SHP77 (cell line): ENCODE data around the gene DPYSL5.
"Not testable (repeated sequence)": the region's sequence is repeated elsewhere in the genome, so short reads cannot be mapped to it uniquely, and the experiment has no call there.

ENCODE experiments used
- DNase-seq, 2 experiments: peaks; one replicate each; lab custom pipeline; 2025; lab: John Stamatoyannopoulos, UW

The DPYSL5 gene

DNA sequence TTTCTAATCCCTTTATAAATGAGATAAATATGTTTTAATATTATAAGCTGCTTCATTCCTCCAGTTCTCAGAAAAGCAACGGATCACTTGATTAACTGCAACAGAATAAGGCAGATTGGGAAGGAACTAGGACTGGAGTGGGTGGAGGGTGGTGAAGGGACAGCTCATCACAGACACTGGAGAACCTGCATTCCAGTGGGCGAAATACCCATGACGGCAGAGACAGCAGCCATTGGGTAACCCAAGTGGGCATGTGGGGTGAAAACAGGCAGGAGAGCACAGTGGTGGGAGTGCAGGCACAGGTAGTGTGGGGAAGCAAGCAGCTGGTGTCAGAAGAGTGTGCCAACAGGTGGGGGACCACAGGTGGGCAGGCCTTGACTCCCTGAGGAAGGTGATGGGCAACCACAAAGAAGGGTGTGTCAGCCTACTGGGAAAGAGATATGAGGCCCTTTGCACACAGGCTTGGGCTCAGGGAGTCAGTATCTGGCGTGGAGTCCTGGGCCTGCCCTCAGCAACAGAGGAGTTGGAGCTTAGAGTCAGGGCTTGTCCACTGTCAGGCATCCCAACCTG, 27.2 kb downstream of the DPYSL5 start:
- no peak for DNase-seq

DNA sequence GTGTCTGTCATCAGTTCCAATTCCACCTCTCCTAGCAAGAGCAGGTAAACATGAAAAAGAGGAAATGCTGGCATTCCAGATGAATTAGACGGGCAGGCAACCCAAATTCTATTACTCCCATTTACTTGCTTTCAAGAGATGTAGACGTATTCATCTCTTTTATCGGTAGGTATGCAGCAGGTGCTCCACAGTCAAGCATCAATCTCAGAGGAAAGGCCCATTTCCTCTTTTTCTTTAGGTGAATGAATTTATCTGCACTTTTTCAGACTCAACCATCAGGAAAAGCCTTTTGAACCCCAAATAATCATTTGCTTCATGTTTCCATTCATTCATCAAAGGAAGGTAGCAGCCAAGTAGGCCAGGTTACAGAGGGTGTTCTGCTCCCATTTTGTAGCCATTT, 27.9 kb downstream of the DPYSL5 start:
- no peak for DNase-seq

DNA sequence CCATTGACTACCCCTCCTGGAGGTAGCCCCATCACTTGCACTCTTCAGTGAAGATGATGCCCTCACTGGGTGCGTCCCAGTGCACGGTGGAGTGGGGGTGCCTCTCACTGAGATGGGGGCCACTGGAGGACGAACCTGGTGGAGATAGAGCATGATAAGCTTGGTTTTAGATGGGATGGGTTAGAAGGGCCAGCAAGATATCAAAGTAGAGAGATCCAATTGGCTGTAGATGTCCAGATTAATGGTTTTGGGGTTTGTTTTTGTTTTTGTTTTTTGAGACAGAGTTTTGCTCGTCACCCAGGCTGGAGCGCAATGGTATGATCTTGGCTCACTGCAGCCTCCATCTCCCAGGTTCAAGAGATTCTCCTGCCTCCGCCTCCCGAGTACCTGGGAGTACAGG, 28.3 kb downstream of the DPYSL5 start:
- DNase-seq, result no peak

DNA sequence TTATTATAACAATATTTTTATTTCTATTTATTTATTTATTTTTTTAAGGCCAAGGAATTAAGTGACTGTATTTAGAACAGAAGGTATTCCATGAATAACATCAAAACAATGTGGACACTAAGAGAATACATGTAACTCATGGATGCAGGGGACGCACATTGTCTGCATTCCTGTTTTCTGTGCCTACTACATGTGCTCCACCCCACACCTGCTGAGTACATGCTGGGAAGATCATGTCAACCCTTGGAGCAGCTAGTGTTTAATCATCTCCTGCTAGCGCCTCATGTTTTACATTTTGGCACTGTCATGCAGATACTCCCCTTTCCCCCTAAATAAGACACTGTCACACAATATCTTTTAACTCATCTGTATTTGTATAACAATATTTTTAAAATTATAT, 29.3 kb downstream of the DPYSL5 start:
- DNase-seq, result no peak

DNA sequence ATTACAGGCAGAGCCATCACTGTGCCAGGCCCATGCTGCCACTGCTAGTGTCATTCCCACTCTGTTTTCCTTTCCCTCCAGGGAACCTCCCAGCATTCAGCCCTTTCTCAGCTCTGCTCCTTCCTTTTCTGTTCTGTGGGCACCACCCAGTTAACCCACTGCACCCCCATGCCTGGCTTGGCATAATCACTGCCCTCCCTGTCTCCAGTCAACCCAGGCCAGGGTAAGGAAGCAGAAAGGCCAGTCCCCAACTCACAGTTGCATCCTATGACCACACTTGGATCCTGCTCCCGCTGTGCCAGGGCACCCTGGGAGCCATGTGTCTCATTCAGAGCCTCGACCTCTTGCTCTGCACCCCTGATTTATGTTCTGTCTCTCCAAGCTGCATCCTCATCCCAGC, 32.2 kb downstream of the DPYSL5 start:
- DNase-seq, result no peak

DNA sequence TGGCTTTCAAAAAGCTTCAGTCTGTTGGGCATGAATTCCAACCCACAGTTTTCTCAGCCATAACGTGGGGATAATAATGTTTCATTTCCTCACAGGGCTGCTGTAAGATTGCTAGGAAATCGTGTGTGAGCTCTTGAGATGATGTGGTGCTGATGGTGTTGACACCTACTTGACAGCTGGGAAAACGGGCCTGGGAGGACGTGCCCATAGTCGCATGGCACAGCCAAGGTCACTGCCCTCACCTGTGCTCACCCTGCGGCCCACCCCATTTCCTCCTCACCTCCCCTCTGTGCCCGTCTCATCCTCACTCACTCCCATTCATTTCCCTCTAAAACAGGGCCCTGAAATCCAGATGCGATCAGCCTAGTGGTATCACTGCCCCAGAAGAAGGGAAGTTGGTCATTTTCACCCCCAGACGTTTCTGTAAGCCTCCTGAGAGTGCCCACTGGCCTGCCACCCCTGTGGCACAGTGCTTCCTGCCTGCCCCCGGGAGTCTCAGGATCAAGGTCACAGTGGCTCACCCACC, 33.0 kb downstream of the DPYSL5 start:
- DNase-seq, result no peak

DNA sequence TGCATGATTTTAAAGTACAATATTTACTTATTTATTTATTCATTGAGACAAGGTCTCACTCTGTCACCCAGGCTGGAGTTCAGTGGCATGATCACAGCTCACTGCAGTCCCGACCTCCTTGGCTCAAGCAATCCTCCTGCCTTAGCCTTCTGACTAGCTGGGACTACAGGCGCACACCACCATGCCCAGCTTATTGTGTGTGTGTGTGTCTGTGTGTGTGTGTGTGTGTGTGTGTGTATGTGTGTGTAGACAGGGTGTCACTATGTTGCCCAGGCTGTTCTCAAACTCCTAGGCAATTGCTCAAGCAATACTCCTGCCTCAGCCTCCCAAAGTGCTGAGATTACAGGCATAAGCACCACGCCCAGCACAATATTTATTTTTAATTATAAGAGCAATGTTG, 34.3 kb downstream of the DPYSL5 start:
- DNase-seq, result not testable (repeated sequence)

DNA sequence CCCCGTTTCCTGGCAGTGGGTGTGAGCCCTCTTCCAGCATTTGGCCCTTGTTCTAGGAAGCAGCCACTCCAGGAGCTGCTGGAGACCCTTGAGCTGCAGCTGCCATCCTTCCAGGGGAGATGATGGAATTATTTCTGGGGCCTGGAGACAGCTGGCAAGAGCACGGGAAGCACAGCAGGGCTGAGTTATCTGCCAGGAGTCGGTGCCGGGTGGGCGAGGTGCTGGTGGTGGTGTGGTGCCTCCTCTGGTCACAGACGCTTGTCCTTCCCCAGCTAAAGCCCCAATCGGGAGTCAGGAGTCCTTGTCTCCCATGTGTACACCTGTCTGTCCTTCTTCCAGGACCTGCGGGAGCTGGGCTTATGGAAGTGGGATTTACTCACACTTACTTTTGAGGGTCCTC, 36.0 kb downstream of the DPYSL5 start:
- DNase-seq, result no peak

DNA sequence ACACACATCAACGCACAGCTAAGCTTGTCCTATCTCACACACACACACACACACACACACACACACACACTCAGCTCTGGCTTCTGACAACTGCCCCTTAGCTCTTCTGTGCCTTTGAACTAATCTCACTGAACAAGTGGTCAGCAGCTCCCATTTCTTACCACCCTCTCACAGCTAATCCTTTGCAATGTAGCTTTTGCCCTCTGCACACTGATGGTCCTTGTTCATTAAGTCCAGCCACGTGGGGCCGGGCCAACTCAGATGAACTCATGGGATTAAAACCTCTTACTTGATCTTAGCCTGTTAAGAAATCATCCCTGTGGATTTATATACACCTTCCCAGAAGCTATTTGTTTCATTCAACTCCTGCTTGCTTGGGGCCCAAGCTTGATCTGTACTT, 36.6 kb downstream of the DPYSL5 start:
- no peak for DNase-seq

DNA sequence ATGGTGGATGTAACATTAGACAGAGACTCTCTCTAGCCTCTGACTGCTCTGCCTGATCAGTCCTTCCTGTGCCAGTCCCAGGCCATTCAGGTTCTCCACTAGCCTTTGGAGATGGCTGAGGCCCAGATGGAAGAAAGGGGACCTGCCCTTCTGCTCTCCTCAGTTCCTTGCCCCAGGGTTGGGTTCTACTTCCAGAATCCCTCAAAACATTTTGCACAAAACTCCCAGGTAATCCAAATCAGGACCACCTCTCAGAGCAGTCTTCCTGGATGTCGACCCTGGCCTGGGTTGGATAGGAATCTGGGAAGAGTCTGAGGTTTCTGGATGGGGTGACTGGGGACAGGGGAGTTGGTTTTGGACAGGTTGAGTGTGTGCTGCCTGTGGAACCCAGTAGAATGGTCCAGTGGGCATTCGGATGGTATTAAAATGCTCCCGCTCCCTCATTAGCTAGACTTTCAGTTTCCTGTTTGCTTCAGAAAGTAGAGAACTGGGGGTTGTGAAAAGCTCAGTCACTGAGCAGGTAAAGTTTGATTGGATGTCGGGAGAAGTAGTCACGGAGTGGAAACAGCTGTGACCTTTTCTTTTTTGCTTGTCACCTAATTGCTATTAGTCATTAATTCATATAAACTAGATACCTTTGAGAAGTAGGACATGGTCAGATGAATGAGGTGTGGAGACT, 37.9 kb downstream of the DPYSL5 start:
- no peak for DNase-seq

DNA sequence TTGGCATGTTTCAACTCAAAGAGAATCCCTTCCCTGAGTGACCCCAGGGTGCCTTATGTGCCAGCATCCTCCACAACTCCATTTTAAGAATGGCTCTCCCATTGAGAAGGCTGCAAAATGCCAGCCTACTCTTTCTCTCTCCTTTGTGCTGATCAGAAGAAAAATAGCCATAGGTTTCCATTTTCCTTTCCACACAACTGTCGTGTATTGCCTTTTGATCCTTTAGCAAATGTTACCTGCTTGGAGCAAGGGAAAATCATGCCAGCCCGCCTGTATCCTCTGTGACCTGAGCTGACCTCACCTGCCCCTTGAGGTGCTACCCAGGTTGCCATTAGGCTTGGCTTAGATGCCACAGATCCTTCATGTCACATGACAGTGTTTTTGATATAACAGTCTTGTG, 38.8 kb downstream of the DPYSL5 start:
- no peak for DNase-seq

DNA sequence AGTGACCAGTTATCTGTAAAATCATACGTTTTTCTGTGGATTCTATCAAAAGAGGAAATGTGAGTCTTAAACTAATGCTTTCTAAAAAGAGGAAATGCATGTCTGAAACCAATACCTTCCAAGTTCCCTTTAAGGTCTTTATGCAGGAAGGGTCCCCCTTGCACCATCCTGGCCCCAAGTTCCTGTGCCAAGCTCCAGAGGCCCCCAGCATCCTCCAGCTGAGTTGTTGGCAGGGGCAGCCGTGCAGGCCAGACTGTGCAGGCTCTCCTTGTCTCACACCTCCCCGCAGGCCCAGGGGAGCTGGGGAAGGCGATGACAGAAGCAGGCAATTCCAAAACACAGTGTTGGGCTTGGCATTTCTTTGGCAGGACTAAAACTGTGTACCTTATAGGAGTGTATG, 39.2 kb downstream of the DPYSL5 start:
- no peak for DNase-seq

DNA sequence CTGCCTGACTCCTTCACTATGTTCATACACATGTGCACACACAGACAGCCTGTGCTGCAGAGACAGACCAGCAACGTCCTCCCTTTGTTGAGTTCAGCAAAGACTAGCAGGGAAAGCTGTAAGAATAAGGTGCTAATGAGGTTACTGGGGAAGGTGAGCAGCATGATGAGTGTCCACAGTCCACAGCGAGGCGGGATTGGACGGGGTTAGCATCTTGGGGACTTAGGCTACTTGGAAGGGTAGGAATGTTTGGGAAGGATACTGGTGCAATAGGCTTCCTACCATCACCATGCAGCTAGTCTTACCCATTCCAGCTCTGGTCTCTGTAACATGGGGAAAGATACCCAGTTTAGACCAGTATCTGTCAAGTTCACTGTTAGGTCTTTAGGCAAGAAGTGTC, 41.9 kb downstream of the DPYSL5 start:
- DNase-seq, result no peak

DNA sequence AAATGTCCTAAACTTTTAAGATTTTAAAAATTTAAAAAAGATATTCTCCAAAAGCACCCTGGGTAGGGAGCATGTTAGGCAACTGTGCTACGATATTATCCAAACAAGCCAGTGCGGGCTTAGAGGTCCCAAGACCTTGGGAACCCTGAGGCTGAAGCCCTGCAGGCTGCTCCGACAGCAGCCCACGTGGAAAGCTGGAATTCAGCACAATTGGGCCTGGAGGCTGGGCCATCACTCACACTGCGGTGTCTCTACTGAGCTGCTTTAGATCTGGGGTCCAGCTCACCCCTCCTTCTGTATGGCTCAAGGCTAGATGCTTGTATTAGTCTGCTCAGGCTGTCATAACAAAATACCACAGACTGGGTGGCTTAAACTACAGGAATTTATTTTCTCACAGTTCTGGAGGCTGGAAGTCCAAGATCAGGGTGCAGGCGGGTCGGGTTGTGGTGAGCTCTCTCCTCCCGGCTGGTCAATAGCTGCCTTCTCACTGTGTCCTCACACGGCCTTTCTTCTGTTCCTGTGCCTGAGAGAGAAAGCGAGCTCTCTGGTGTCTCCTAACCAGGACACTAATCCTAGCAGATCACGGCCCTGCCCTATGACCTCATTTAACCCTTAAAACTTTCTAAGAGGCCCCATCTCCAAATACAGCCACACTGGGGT, 42.5 kb downstream of the DPYSL5 start:
- DNase-seq, result no peak

DNA sequence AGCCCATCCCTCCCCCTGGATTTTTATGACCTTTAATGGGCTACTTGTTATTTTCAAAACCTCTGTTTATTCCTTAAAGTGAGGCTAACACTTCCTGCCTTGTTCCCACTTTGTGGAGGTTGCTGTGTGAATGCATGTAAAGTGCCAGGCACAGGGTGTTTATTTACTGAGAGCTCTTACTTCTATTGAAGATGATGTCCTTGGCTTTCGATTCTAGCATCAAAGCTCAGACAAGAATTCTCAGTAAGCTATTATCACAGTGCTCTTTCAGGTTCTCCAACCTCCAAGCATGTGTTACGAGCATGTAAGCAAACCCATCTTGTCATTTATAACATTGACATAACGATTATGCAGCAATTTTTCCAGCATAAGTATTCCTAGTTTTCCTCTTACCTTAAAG, 44.2 kb downstream of the DPYSL5 start:
- no peak for DNase-seq

DNA sequence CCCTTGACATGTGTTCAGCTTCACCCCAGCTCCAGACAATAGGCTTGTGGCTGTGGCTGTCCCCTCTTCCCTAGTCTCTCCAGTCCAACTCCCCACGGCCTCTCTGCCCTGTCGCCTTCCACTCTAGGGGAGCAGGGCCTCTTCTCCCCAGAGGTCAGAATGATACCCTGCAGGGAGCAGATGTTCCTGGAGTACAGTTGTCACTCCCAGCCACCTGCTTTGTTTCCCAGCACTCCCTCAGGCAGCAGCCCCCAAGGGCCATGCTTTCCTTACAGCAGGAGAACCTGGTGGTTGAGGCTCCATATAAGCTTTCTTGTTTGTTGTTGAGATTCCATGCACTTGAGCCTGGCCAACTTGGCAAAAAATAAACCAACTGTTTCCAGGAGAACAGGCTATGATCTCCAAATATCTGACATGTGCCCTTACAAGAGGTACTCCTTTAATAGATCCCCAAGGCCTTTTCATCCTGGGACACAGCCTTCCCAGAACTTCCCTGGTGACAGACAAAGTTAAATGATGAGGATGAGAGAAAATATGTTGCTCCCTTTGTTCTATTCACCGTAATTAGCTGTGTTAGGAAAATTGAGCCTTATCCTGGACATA, 45.1 kb downstream of the DPYSL5 start:
- peak in 1 of 2 experiments; percentile 1 for DNase-seq

DNA sequence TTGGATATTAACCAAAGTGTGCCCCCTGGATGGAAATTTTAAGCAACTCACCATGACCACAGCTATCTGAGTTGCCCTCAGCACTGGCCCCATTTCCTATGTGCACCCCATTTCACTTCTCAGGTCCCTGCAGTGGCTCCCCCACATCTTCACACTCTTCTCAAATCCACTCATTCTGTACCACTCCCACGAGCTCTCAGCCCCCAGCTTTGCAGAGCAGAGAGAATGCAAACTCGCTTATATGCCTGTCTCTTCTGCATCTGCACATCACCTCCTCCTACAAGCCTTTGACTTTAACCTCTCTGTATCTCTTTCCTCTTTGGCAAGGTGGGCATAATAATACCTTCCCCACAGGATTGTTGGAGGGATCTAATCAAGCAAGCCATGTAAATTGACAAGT, 46.2 kb downstream of the DPYSL5 start:
- DNase-seq, result no peak

DNA sequence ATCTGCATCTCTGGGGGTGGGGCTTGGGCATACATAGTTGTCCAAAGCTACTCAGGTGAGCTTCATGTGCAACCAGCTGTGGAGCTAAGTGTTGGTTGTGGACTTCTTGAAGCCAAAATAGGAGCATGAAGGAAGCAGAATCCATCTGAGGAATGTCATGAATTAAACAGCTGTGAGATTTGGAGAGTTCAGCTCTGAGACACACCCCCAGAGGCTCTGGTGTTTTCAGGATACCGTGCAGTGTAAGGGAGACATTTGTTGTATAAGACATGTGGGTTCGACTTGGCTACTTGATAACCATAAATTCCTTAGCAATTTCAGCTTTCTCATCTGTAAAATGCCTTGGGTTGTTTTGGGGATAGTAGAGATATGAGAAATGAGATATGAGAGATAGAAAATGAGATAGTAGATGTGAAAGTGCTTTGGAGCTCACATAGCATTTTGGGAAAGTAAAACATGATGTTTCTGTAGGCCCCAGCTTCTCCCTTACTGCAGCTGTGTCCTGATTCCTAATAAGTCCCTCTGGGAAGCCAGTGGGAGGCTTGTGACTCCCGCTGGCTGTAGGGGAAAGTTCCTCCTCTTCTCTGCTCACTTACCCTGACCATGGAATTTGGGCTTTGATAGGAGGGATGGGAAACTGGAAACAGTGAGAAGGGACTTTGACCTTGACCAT, 50.0 kb downstream of the DPYSL5 start:
- DNase-seq, result no peak

DNA sequence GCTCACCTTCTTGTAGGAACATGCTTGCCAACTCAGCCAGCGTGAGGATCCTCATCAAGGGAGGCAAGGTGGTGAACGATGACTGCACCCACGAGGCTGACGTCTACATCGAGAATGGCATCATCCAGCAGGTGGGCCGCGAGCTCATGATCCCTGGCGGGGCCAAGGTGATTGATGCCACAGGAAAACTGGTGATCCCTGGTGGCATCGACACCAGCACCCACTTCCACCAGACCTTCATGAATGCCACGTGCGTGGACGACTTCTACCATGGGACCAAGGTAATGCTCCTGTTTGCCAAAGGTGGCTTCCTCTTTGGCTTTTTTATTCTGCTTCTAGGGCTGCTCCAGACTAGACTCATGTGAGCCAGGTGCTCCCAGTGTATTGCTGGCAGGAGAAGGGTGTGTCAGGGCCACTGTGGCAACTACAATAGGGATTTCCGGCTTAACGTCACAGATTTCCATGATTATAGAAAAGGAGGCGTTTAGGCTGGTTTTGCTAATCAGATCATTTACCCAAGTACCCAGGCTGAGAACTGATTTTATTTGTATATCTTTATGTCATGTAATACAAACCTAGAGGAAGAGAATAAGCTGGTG, 50.6 kb downstream of the DPYSL5 start:
- no peak for DNase-seq

DNA sequence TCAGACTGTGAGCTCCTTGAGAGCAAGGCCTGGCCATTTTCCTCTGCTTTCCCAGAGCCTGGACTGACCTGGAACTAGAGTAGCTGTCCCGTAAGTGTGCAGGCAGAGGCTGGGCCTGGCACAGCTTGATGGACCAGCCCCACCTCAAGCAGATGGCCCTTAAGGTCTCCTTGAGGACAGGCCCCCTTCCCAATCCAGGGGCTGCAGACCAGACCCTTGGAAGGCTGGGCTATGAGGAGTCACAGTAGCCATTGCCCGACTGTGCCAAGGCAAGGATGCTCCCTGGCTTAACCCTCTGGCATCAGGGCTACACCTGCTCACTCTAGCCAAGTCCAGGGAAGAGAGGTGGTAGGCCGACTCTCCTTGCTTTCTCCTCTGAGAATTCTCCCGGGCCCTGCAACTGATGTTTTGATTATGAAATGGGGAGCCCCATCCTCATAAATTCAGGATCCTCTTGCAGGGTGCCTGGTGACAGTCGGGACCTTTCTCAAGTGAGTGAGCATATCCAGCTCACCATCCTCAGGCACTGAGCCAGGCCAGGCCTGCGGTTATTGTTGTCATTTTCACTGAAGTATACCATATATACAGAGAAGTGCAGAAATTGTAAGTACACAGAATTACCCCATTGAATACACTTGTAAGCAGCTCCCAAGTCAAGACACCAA, 51.7 kb downstream of the DPYSL5 start:
- DNase-seq, result no peak

DNA sequence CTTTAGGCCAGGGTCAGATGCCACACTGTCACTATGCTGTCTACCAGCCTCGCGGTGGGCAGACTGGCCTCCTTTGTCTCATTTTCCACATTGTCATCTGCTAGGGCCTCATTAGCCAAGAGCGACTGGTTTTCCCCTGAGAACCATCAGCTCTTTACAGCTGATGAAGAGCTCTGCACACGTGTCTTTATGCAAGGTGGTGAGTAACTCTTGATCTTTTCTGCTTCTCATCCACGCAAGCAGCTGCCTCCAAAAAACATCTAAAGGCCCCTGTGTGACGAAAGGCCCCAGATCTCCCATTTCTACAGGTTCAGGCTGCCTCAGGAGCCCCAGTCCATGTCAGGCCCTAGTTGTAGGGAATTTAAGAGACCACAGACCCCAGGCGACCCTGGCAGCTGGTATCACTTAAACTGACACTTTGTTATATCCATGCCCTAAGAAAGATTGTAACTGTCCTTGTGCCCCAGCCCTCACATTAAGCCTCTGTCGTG, 52.9 kb downstream of the DPYSL5 start:
- DNase-seq, result no peak
